ENCODE measurements around the gene BABAM2. TPM values are rescaled to one million over a fixed set of nuclear protein-coding genes. Genes with fewer than 3 reads are reported as not detected.

Gene BABAM2
- total and polyA plus RNA-seq, 2 of the 4 experiments (the other 2 are of a cell fraction): 20.9 to 23.1 TPM

- TF ChIP-seq MAFK (IDR thresholded peaks at IDR 0.05; ENCODE audit: low read depth, low read length) (peak; percentile 5; the same call in 1 of the 2 replicates), CHD1 (IDR thresholded peaks at IDR 0.05; ENCODE audit: low read depth, low read length) (no peak), POLR2A (IDR thresholded peaks at IDR 0.05; ENCODE audit: low read depth, low read length) (no peak)
Measured at GRCh38 chr2:28274911-28275685, 384.6 kb downstream of the BABAM2 start (continued).

- Histone ChIP-seq H3K4me3 (ENCODE audit: insufficient read depth, low read depth, low read length) (no peak overlapping the region), H4K8ac (ENCODE audit: low read depth in 2 of 2, low read length in 2 of 2) (peak overlapping the region; percentile 37 to 93), H2BK20ac (ENCODE audit: low read depth, low read length) (peak overlapping the region; percentile 96), H3K14ac (replicated peaks; ENCODE audit: low read depth, low read length) (peak overlapping the region; percentile 78), H3K9me3 (ENCODE audit: control insufficient read depth, insufficient read depth, low read length) (no peaks in the 10 kb centered on the region), H4K20me1 (ENCODE audit: insufficient read depth, low read length) (no peaks in the 10 kb centered on the region), H4K5ac (ENCODE audit: low read depth, low read length) (peak overlapping the region; percentile 77), H3K9me1 (ENCODE audit: insufficient read depth, low read length) (peaks cover 34% of the 10 kb centered on the region), H2BK120ac (ENCODE audit: low read depth, low read length) (peak overlapping the region; percentile 95), H2BK15ac (ENCODE audit: low read depth, low read length) (peak overlapping the region; percentile 84; the same call in 2 of the 3 replicates), H2AK9ac (replicated peaks; ENCODE audit: low read depth, low read length, poor library complexity) (no peak overlapping the region), H3K4me1 (ENCODE audit: control insufficient read depth, insufficient read depth, low read length) (peaks cover 20% of the 10 kb centered on the region), H3K18ac (ENCODE audit: low read depth, low read length) (peak overlapping the region; percentile 91), H3K9ac (ENCODE audit: low read depth, low read length) (peak overlapping the region; percentile 39), H3K4me2 (ENCODE audit: low read depth, low read length) (peak overlapping the region; percentile 41), H3K56ac (ENCODE audit: extremely low read depth, insufficient read depth, low read length) (peak overlapping the region; percentile 69), H4K91ac (ENCODE audit: insufficient read depth, low read depth, low read length) (peak overlapping the region; percentile 88), H3K36me3 (ENCODE audit: control insufficient read depth, insufficient read depth, low read length) (no peaks in the 10 kb centered on the region), H2BK5ac (ENCODE audit: low read depth, low read length, poor library complexity, severe bottlenecking) (peak overlapping the region; percentile 98), H2AK5ac (ENCODE audit: low read depth, low read length) (peak overlapping the region; percentile 97), H3K79me1 (ENCODE audit: low read depth in 1 of 2, low read length in 2 of 2) (peaks cover 0 to 15% of the 10 kb centered on the region in 2 experiments; a peak in 3 of 4 replicates), H3K4ac (ENCODE audit: low read depth, low read length) (peak overlapping the region; percentile 88), H2AFZ (replicated peaks; ENCODE audit: low read length, poor library complexity) (peak overlapping the region; percentile 83), H3K27me3 (ENCODE audit: control insufficient read depth, insufficient read depth, low read length) (no peaks in the 10 kb centered on the region), H3K23ac (ENCODE audit: low read depth, low read length) (peak overlapping the region; percentile 89), H3K27ac (ENCODE audit: insufficient read depth, low read length) (peak overlapping the region; percentile 89)
- ChIA-PET CTCF (interaction anchor here (0.6 to 0.7 kb wide), 5 partner anchors 42 to 347 kb away, joined by 3 to 6 read pairs (median 6); no protein-coding TSS in a partner anchor), POLR2A (ENCODE audit: unreplicated experiment) (interaction anchor here (0.6 kb wide), 1 partner anchor 120 kb away, joined by 4 read pairs; no protein-coding TSS in a partner anchor)
- DNase-seq (peak; percentile 100), ATAC-seq (ENCODE audit: low read depth) (peak; percentile 90)
- dilution Hi-C loops (cut with HindIII; ENCODE audit: low sequenced_read_pairs, unreplicated experiment): no loop called here
- intact Hi-C loops (cut with micrococcal nuclease): loop anchor here (2.0 kb wide), 1 partner anchor 115 kb away; no protein-coding TSS in a partner anchor
- no TSS peak for BruUV-seq (replicated peaks)
- in situ Hi-C loops (cut with MboI; ENCODE audit: low sequenced_read_pairs): no loop called here
- WGBS, 2 experiments (ENCODE audit: extremely low coverage in 2 of 2, insufficient read length in 1 of 2): 0% methylated on average over 1 of the region's 11 CpGs; no CpG with 5 or more reads in 1 of the 2 experiments
- TF ChIP-seq RFX5 (IDR thresholded peaks at IDR 0.05; ENCODE audit: low read depth, low read length): no peak
- TF ChIP-seq RCOR1 (IDR thresholded peaks at IDR 0.05; ENCODE audit: insufficient replicate concordance, low read length): no peak
- TF ChIP-seq MAFK (IDR thresholded peaks at IDR 0.05; ENCODE audit: low read depth, low read length): peak; percentile 75
- peak; percentile 36 for TF ChIP-seq RAD21 (IDR thresholded peaks at IDR 0.05; ENCODE audit: low read length)
- no peak for TF ChIP-seq USF2 (IDR thresholded peaks at IDR 0.05; ENCODE audit: low read depth, low read length)
- TF ChIP-seq SMC3 (IDR thresholded peaks at IDR 0.05; ENCODE audit: low read depth, low read length): no peak; the same call in 1 of the 2 replicates
- no peak for TF ChIP-seq MAZ (IDR thresholded peaks at IDR 0.05; ENCODE audit: borderline replicate concordance, low read depth, low read length)
- peak; percentile 79 for TF ChIP-seq NFE2L2 (IDR thresholded peaks at IDR 0.05; ENCODE audit: low read depth, low read length)
- TF ChIP-seq BHLHE40 (IDR thresholded peaks at IDR 0.05; ENCODE audit: low read depth, low read length): peak; percentile 73; the same call in 1 of the 2 replicates
- TF ChIP-seq POLR2A (IDR thresholded peaks at IDR 0.05; ENCODE audit: low read depth, low read length): no peak
- peak; percentile 99 for TF ChIP-seq FOS (IDR thresholded peaks at IDR 0.05; ENCODE audit: low read depth, low read length)
Measured at GRCh38 chr2:28276076-28276618, 385.6 kb downstream of the BABAM2 start.
